GM18909 (cell line): ENCODE data around the gene TRAFD1.
"Not testable (repeated sequence)": the region's sequence is repeated elsewhere in the genome, so short reads cannot be mapped to it uniquely, and the experiment has no call there.

Source experiments
- ATAC-seq: cut with Tn5 transposase; IDR thresholded peaks from one replicate; pipeline ENCODE4 v1.9.1; 2021; ENCODE audit warnings: mild to moderate bottlenecking; ENCODE audit not compliant: unreplicated experiment, poor library complexity

TRAFD1 gene

DNA sequence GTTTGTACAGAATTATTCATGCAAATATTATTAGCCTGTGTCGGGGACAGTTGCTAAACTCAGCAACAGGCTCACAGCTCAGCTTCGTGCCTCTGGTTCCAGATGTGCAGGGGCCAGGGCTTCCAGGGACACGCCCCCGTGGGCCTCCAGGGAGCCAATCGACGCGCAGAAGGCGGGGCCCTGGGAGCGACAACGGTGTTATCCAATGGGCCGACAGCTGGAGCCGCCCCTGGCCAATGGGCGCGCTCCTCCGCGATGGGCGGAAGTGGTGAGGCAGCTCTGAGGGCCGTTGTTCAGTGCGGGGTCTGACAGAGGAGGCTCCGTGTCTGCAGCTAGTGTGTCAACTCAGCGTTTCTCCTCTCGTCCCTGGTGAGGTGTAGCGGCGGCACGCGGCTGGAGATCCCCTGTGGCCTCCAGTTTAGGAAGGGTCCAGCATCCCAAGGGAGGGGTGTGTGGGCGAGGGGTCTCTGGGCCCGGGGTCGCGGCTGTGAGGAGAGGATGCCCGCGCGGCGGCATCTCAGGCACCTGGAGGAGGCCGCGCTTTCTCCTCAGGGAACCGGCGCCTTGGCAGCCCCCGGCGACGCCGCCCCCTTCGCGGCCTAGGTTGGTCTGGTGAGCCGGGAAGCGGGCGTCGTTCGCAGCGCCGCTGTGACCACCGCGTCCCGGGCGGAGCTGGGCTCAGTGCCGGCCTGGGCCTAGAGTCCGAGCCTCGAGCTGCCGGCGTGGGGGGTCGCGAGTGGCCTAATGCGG, at the start of gene TRAFD1:
TSS of gene TRAFD1 (plus strand) at position 311 of the 750 bp plus-strand sequence. CDS start 4,963 bp downstream, outside the sequence.
- ATAC-seq: peak; percentile 93

GRCh38 chr12:112087055-112087850, 38.1 kb upstream of the TRAFD1 start:
- ATAC-seq: no peak

DNA sequence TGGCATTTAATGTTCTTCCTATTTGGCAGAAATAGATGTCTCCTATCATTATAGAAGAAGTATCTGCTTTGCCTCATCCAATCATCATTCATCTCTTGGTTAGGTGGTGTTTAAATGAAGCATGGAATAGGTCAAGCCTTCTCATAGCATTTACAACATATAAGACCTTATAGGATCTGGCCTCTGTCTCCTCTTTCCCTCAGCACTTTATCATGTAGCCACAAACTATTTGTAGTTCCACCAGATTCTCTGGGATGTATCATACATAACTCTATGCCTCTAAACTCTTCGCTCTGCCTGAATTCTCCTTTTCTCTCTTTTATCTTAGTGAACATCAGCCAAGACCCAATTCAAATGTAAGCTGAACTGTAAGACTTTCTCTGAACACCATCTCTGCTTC, 37.5 kb upstream of the TRAFD1 start:
- no peak for ATAC-seq

- ATAC-seq: no peak
Observed at GRCh38 chr12:112091563-112091962, 33.8 kb upstream of the TRAFD1 start.

- ATAC-seq: no peak
Observed at GRCh38 chr12:112096070-112096469, 29.3 kb upstream of the TRAFD1 start.

- no peak for ATAC-seq
Observed at GRCh38 chr12:112096667-112097066, 28.7 kb upstream of the TRAFD1 start.

- no peak for ATAC-seq
Observed at GRCh38 chr12:112097641-112098040, 27.7 kb upstream of the TRAFD1 start.

DNA sequence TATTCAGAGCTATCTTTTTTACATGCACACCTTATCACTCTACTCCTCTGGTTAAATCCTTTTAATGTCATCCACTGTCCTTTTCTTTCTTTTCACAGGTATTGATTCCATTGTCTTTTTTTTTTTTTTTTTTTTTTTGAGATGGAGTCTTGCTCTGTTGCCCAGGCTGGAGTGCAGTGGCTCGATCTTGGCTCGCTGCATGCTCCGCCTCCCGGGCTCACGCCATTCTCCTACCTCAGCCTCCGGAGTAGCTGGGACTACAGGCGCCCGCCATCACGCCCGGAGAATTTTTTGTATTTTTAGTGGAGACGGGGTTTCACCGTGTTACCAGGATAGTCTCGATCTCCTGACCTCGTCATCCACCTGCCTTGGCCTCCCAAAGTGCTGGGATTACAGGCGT, 24.9 kb upstream of the TRAFD1 start:
- not testable (repeated sequence) for ATAC-seq

DNA sequence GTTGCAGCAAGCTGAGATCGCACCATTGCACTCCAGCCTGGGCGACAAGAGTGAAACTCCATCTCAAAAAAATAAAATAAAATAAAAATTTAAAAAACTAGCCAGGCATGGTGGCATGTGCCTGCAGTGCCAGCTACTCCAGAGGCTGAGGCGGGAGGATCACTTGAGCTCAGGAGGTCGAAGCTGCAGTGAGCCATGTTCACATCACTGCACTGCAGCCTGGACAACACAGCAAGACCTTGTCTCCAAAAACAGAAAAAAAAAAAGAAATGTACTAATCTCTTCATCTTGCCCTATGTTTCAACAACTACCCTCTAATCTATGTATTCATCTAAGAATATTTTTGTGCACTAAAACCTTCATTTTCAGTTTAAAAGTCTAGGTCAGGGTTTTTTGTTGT, 23.2 kb upstream of the TRAFD1 start:
- no peak for ATAC-seq

- not testable (repeated sequence) for ATAC-seq
Observed at GRCh38 chr12:112102746-112103145, 22.6 kb upstream of the TRAFD1 start.

DNA sequence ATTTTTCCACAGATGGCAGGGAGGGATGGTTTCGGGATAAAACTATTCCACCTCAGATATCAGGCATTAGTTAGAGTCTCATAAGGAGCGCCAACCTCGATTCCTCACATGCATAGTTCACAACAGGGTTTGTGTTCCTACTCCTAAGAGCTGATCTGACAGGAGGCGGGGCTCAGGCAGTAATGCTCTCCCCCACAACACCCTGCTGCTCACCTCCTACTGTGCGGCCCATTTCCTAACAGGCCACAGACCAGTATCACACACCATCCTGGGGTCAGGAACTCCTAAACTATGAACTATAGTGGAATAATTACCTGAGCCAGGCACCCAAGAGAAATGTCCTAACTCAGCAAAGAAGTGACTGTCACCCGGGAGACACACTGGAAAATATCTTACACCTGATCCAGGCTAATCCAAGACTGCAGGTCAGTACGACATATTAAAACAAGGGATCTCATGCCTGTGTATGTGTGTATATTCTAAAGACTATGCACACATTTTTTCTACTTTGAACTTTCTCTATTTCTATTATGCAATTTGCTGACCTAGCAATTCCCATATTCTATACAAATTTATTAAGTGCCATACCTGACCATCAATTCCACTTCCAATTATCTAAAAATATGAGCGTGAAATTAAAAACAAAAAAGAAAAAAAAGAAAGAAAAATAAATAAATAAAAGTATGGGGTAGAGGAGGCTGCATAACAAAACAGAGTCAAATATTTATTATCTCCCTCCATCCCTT, 21.4 kb upstream of the TRAFD1 start:
- no peak for ATAC-seq

DNA sequence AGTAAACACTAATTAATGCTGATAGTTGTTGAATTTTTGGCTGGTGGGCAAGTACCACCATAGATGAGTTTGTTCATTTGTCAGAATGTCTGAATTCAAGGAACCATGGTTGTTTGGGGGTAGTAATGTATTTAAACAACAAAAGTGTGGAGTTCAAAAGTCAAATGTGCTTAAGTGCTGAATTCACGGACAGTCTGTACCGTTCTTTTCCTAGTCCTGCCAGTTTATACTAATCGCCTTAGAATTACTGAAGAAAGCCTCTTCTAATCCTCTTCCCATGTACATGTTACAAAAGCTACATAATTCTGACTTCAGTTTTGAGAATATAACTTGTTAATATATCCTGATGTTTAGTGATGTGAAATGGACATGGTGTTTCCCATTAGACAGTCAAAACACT, 19.5 kb upstream of the TRAFD1 start:
- ATAC-seq: no peak

GRCh38 chr12:112107306-112108201, 17.8 kb upstream of the TRAFD1 start:
- peak; percentile 3 for ATAC-seq

DNA sequence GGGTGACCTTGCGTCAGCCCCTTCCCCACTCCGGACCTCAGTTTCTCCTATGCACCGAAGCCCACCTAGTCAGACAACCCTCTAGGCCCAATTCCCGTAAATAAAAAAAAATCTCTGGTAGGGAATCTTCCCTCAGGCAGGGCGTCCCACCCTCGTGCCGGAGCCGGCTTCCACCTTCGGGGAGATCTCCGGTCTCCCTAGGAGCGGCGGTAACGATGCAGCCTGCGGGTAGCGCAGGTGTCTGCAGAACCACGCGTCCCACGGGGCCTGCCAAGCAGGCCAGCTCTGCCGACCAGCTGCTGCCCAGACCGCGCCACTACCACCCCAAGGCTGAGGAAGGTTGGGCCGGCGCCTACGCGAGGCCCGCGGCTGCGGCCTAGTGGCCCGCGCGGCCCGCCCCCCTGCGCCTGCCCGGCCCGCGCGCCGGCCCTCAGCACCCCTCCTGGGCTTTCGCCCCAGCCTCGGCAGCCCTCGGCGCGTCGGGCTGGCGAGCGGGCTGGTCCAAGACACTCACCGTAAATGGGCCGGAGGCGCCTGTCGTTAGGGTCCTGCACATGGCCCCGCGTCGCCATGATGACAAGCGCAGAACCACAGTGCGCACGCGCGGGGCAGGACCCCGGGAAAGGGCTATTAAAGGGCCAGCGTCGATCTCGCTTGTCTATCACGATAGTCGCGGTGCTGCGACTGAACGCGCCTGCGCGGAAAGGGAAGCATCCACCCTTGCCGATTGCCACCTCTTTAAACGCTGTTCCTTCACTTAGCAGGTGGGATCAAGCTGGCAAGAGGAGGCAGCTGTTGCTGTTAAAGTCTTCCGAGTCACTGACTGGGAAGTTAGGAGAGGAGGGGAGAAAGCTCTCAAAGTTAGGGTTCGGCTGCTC, 16.9 kb upstream of the TRAFD1 start, which contains the start of gene NAA25:
TSS of gene NAA25 (minus strand) at position 582 of the 878 bp plus-strand sequence. CDS start at position 572, 10 bp downstream.
- peak; percentile 75 for ATAC-seq

DNA sequence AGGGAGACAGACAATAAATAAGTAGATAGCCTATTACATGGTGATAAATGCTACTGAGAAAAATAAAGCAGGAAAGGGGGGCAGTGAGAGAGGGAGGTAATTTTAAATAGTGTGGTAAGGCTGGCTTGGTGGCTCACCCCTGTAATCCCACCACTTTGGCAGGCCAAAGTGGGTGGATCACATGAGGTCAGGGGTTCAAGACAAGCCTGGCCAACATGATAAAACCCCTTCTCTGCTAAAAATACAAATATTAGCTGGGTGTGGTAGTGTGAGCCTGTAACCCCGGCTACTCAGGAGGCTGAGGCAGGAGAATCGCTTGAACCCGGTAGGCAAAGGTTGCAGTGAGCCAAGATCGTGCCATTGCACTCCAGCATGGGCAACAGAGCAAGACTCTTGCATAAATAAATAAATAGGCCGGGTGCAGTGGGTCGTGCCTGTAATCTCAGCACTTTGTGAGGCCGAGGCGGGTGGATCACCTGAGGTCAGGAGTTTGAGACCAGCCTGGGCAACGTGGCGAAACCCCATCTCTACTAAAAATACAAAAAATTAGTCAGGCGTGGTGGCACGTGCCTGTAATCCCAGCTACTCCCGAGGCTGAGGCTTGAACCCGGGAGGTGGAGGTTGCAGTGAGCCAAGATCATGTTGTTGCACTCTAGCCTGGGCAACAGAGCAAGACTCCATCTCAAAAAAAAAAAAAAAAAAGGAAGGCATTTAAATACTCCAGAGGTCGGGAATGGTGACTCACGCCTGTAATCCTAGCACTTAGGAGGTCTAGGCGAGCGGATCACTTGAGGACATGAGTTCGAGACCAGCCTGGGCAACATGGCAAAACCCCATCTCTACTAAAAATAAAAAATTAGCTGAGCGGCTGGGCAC, 14.3 kb upstream of the TRAFD1 start:
- ATAC-seq: not testable (repeated sequence)

DNA sequence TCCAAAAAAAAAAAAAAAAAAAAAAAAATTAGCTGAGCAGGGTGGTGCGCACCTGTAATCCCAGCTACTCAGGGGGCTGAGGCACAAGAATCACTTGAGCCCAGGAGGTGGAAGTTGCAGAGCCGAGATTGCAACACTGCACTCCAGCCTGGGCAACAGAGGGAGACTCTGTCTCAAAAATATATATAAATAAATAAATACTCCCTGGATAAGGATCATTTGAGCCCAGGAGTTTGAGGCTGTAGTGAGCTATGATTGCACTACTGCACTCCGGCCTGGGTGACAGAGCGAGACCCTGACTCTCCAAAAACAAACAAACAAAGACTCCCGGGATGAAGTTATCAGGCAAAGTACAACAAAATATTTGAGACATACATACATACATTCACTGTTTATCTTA, 13.4 kb upstream of the TRAFD1 start:
- no peak for ATAC-seq

DNA sequence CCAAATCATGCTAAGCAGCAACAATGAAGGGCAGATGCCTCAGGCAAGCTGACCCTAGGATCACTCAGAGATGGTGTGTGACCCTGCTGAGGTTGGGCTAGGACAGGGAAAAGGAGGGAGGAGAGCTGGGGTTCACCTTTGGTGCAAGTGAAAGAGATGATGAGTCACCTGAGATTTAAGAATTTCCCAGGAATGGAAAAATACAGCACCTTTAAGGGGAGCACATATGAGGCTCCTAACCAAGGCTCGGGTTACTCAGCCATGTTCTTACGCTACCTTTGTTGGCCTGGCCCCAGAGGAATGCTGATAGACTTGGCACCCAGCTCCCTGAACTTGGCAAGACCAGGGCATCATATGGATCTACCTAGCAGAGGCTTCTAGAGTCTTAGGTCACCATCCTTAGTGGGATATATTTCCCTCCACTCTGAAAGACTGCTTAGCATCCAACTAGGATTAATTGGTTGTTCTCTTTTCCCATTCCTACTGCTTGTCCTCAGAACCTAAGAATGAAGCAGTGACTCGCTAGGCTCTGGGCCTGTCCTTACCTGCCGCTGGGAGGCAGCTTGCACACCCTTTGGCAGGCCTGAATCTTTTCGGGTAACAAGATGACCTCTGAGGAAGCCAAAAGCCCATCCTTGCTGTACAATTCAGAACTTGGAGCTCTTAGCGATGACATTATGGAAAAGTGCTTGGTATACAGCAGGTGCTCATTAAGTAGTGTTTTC, 12.8 kb upstream of the TRAFD1 start:
- no peak for ATAC-seq
